HG03280 (cell line): ENCODE measurements around the gene TRPM8.
"Not testable (repeated sequence)": the region's sequence is repeated elsewhere in the genome, so short reads cannot be mapped to it uniquely, and the experiment has no call there.

Experiments
- ATAC-seq: cut with Tn5 transposase; IDR thresholded peaks from one replicate; pipeline ENCODE4 v1.9.1; 2021; ENCODE audit warnings: mild to moderate bottlenecking, moderate library complexity; ENCODE audit not compliant: unreplicated experiment

Gene TRPM8

GRCh38 chr2:233936089-233936488, 18.9 kb downstream of the TRPM8 start:
- ATAC-seq = no peak

GRCh38 chr2:233938676-233939370, 21.6 kb downstream of the TRPM8 start:
- ATAC-seq = no peak

GRCh38 chr2:233940376-233941276, 23.5 kb downstream of the TRPM8 start:
- ATAC-seq = no peak

GRCh38 chr2:233942731-233943130, 25.6 kb downstream of the TRPM8 start:
- no peak for ATAC-seq

- ATAC-seq = no peak
These were observed 27.1 kb downstream of the TRPM8 start for GRCh38 chr2:233944269-233944668.

GRCh38 chr2:233944722-233945121, 27.5 kb downstream of the TRPM8 start:
- ATAC-seq = no peak

GRCh38 chr2:233945146-233945545, 28.0 kb downstream of the TRPM8 start:
- ATAC-seq = no peak

GRCh38 chr2:233950078-233950825, 33.1 kb downstream of the TRPM8 start:
- ATAC-seq = no peak

- no peak for ATAC-seq
These were observed 35.2 kb downstream of the TRPM8 start for GRCh38 chr2:233952335-233952734.

GRCh38 chr2:233953087-233953801, 36.1 kb downstream of the TRPM8 start:
- no peak for ATAC-seq

- ATAC-seq = no peak
These were observed 43.0 kb downstream of the TRPM8 start for GRCh38 chr2:233960203-233960602.

GRCh38 chr2:233961905-233962304, 44.7 kb downstream of the TRPM8 start:
- ATAC-seq = no peak

GRCh38 chr2:233964581-233964980, 47.4 kb downstream of the TRPM8 start:
- no peak for ATAC-seq

- no peak for ATAC-seq
These were observed 47.9 kb downstream of the TRPM8 start for GRCh38 chr2:233965032-233965603.

- ATAC-seq = not testable (repeated sequence)
These were observed 48.5 kb downstream of the TRPM8 start for GRCh38 chr2:233965646-233966045.

GRCh38 chr2:233966388-233966787, 49.2 kb downstream of the TRPM8 start:
- no peak for ATAC-seq

GRCh38 chr2:233967164-233967563, 50.0 kb downstream of the TRPM8 start:
- ATAC-seq = no peak

GRCh38 chr2:233968556-233968955, 51.4 kb downstream of the TRPM8 start:
- ATAC-seq = no peak

GRCh38 chr2:233972460-233972859, 55.3 kb downstream of the TRPM8 start:
- ATAC-seq = not testable (repeated sequence)

- no peak for ATAC-seq
These were observed 55.9 kb downstream of the TRPM8 start for GRCh38 chr2:233972941-233973575.
